Measurements from ENCODE around the gene FGD3. TPM values are rescaled to one million over a fixed set of nuclear protein-coding genes. Genes with fewer than 3 reads are reported as not detected.

The FGD3 gene
- total RNA-seq, 1 donor = not detected

DNA sequence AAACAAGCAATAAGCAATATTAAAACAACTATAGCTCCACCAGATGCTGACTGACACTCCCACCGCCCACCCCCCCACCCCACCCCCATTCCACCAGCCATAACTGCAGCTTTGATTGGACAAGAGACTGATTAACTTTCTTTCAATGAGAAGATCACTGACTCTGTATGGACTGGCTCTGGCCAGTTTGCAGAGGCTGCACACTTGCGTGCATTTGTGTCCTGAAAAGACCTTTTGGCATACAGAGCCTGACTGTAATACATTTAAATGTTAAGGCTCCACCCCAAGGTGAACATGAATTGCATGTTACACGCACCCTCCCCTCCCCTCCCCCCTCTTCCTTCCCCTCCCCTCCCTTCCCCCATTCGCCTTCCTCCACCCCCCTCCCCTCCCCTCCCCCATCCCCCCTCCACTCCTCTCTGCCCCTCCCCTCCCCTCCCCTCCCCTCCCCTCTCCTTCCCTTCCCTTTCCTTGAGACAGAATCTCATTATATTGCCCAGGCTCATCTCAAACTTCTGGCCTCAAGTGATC is 31.1 kb downstream of the FGD3 start:
- Histone ChIP-seq H3K36me3 (ENCODE audit: insufficient read depth, low read length) (no peaks in the 10 kb centered on the region), H4K20me1 (ENCODE audit: insufficient read depth, low read length) (no peaks in the 10 kb centered on the region), H3K79me2 (ENCODE audit: insufficient read depth, low read length) (no peaks in the 10 kb centered on the region), H3K9me3 (ENCODE audit: low read depth, low read length) (no peaks in the 10 kb centered on the region), H3K4me2 (ENCODE audit: insufficient read depth, low read length) (no peak overlapping the region), H3K27me3 (ENCODE audit: insufficient read depth, low read length) (no peaks in the 10 kb centered on the region), H3K4me1 (ENCODE audit: insufficient read depth, low read length) (no peaks in the 10 kb centered on the region), H2AFZ (ENCODE audit: low read length) (no peak overlapping the region), H3K4me3 (ENCODE audit: insufficient read depth, low read length) (no peak overlapping the region), H3K27ac (ENCODE audit: low read depth, low read length) (no peak overlapping the region)
- TF ChIP-seq, protein P1, sequence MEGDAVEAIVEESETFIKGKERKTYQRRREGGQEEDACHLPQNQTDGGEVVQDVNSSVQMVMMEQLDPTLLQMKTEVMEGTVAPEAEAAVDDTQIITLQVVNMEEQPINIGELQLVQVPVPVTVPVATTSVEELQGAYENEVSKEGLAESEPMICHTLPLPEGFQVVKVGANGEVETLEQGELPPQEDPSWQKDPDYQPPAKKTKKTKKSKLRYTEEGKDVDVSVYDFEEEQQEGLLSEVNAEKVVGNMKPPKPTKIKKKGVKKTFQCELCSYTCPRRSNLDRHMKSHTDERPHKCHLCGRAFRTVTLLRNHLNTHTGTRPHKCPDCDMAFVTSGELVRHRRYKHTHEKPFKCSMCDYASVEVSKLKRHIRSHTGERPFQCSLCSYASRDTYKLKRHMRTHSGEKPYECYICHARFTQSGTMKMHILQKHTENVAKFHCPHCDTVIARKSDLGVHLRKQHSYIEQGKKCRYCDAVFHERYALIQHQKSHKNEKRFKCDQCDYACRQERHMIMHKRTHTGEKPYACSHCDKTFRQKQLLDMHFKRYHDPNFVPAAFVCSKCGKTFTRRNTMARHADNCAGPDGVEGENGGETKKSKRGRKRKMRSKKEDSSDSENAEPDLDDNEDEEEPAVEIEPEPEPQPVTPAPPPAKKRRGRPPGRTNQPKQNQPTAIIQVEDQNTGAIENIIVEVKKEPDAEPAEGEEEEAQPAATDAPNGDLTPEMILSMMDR (IDR thresholded peaks at IDR 0.05; ENCODE audit: extremely low read depth, low read depth, low read length) = no peak
- no peak for DNase-seq (ENCODE audit: insufficient read length, low spot score, missing footprints)

- peaks cover 5% of the 10 kb centered on the region for H3K9me3 ChIP-seq (ENCODE audit: low read depth, low read length)
- no peak for DNase-seq (ENCODE audit: insufficient read length, low spot score, missing footprints)
- no peak overlapping the region for H3K4me2 ChIP-seq (ENCODE audit: insufficient read depth, low read length)
- no peak overlapping the region for H2AFZ ChIP-seq (ENCODE audit: low read length)
- H3K27ac ChIP-seq (ENCODE audit: low read depth, low read length) = no peak overlapping the region
- no peaks in the 10 kb centered on the region for H3K36me3 ChIP-seq (ENCODE audit: insufficient read depth, low read length)
- no peaks in the 10 kb centered on the region for H3K4me1 ChIP-seq (ENCODE audit: insufficient read depth, low read length)
- H3K79me2 ChIP-seq (ENCODE audit: insufficient read depth, low read length) = no peaks in the 10 kb centered on the region
- H4K20me1 ChIP-seq (ENCODE audit: insufficient read depth, low read length) = no peaks in the 10 kb centered on the region
- no peaks in the 10 kb centered on the region for H3K27me3 ChIP-seq (ENCODE audit: insufficient read depth, low read length)
- TF ChIP-seq, protein P1 (IDR thresholded peaks at IDR 0.05; ENCODE audit: extremely low read depth, low read depth, low read length) = no peak
- no peak overlapping the region for H3K4me3 ChIP-seq (ENCODE audit: insufficient read depth, low read length)
Observed at GRCh38 chr9:92979283-92980056, 32.1 kb downstream of the FGD3 start.

- H3K36me3 ChIP-seq (ENCODE audit: insufficient read depth, low read length) = no peaks in the 10 kb centered on the region
- H4K20me1 ChIP-seq (ENCODE audit: insufficient read depth, low read length) = no peaks in the 10 kb centered on the region
- no peaks in the 10 kb centered on the region for H3K27me3 ChIP-seq (ENCODE audit: insufficient read depth, low read length)
- H3K4me2 ChIP-seq (ENCODE audit: insufficient read depth, low read length) = no peak overlapping the region
- peaks cover 5% of the 10 kb centered on the region for H3K9me3 ChIP-seq (ENCODE audit: low read depth, low read length)
- no peak for DNase-seq (ENCODE audit: insufficient read length, low spot score, missing footprints)
- TF ChIP-seq, protein P1 (IDR thresholded peaks at IDR 0.05; ENCODE audit: extremely low read depth, low read depth, low read length) = no peak
- H3K79me2 ChIP-seq (ENCODE audit: insufficient read depth, low read length) = no peaks in the 10 kb centered on the region
- H2AFZ ChIP-seq (ENCODE audit: low read length) = no peak overlapping the region
- no peaks in the 10 kb centered on the region for H3K4me1 ChIP-seq (ENCODE audit: insufficient read depth, low read length)
- no peak overlapping the region for H3K27ac ChIP-seq (ENCODE audit: low read depth, low read length)
- H3K4me3 ChIP-seq (ENCODE audit: insufficient read depth, low read length) = no peak overlapping the region
Observed at GRCh38 chr9:92980085-92980745, 32.9 kb downstream of the FGD3 start.

- TF ChIP-seq, protein P1 (IDR thresholded peaks at IDR 0.05; ENCODE audit: extremely low read depth, low read depth, low read length) = no peak
- Histone ChIP-seq H3K79me2 (ENCODE audit: insufficient read depth, low read length) (no peaks in the 10 kb centered on the region), H4K20me1 (ENCODE audit: insufficient read depth, low read length) (no peaks in the 10 kb centered on the region), H2AFZ (ENCODE audit: low read length) (no peak overlapping the region), H3K36me3 (ENCODE audit: insufficient read depth, low read length) (no peaks in the 10 kb centered on the region), H3K27ac (ENCODE audit: low read depth, low read length) (no peak overlapping the region), H3K4me3 (ENCODE audit: insufficient read depth, low read length) (no peak overlapping the region), H3K4me2 (ENCODE audit: insufficient read depth, low read length) (no peak overlapping the region), H3K27me3 (ENCODE audit: insufficient read depth, low read length) (no peaks in the 10 kb centered on the region), H3K9me3 (ENCODE audit: low read depth, low read length) (peaks cover 5% of the 10 kb centered on the region), H3K4me1 (ENCODE audit: insufficient read depth, low read length) (no peaks in the 10 kb centered on the region)
- no peak for DNase-seq (ENCODE audit: insufficient read length, low spot score, missing footprints)
Observed at GRCh38 chr9:92982130-92982529, 34.8 kb downstream of the FGD3 start.
